DMS153 treated with DMSO at 0.1 percent for 48 hours (cell line): ENCODE results near the gene RANBP17.
"Not testable (repeated sequence)": the region's sequence is repeated elsewhere in the genome, so short reads cannot be mapped to it uniquely, and the experiment has no call there.

Source experiments
- DNase-seq: peaks from one replicate; lab custom pipeline; 2025; ENCODE audit not compliant: unreplicated experiment; lab: John Stamatoyannopoulos, UW

RANBP17 gene

DNA sequence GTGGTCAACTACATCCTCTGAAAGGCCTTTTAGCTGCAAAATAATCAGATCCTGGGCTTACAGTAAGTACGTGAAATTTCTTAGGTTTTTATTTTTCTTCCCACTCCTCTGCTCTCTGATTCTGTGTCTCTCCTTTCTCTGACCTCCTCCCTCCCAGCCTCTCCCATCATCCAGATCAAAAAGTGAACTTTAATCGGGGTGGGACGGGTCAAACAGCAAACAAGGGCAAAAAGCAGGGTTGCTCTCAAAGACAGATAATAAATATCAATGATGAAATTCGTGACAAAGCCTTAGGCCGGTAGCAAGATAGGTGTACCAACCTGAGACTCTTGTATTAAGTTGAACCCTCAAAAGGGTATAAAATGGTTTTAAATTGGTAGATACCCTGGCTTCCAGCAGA, 76.1 kb downstream of the RANBP17 start:
- no peak for DNase-seq

DNA sequence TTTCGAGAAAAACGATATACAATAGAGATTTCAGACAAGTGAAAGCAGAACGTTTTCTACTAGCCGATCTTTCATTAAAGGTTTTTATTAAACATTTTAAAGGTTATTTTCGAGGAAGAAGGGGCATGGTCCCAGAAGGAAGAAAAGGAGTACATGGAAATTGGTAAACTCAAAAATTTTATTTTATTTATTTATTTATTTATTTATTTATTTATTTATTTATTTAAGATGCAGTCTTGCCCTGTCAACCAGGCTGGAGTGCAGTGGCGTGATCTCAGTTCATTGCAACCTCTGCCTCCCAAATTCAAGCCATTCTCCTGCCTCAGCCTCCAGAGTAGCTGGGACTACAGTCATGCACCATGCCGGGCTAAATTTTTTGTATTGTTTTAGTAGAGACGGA, 77.4 kb downstream of the RANBP17 start:
- no peak for DNase-seq

DNA sequence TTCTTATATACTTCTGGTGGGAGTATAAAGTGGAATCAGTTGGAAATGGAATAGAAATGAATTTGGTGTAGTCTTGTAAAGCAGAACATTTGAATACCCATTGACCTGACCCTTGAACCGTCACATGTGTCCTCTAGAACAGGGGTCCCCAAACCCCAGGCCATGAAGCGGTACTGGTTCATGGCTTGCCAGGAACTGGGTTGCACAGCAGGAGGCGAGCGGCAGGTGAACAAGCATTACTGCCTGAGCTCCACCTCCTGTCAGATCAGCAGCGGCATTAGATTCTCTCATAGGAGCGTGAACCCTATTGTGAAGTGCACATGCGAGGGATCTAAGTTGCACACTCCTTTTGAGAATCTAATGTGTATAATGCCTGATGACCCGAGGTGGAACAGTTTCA, 80.0 kb downstream of the RANBP17 start:
- DNase-seq, result no peak

DNA sequence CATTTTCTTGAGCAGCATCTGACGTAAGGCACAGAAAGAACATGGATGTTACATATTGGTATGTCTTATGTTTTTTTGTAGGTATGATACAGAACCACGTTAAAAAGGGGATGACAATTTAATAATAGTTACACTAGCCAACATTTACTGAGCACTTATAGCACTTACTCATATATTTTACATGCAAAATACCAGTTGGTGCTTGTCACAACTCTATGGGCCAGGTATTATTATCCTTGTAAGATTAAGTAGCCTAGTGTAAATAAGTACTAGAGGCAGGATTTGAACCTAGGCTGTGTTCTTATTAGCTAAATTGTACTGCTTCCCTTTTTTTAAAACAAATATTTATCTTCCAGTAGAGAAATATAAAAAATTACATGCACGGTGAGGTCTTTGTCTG, 83.5 kb downstream of the RANBP17 start:
- DNase-seq, result no peak

DNA sequence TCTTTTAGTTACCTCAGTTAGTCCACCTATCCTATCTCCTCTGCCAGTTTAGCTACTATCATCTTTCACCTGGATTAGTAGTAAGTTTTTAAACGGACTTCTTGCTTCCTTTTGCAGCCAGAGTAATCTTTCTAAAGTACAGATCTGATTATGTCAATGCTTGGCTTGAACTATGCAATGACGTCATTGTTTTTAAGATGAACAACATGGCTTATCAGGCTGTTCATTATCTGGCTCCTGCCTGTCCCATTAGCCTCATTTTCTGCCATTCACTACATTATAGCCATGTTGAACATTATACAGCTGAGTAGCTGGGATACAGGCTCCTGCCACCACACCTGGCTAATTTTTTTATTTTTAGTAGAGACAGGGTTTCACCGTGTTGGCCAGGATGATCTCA, 98.7 kb downstream of the RANBP17 start:
- DNase-seq, result no peak

DNA sequence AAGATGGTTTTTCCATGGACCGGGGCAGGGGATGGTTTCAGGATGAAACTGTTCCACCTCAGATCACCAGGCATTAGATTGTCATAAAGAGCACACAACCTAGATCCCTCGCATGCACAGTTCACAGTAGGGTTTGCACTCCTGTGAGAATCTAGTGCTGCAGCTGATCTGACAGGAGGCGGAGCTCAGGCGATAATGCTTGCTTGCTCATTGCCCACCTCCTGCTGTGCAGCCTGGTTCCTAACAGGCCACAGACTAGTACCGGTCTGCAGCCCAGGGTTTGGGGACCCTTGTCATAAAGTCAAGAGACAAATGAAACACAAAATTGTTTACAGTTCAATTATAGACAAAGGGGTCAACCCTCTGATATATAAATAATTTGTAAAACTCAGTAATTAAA, 101.7 kb downstream of the RANBP17 start:
- DNase-seq, result no peak

DNA sequence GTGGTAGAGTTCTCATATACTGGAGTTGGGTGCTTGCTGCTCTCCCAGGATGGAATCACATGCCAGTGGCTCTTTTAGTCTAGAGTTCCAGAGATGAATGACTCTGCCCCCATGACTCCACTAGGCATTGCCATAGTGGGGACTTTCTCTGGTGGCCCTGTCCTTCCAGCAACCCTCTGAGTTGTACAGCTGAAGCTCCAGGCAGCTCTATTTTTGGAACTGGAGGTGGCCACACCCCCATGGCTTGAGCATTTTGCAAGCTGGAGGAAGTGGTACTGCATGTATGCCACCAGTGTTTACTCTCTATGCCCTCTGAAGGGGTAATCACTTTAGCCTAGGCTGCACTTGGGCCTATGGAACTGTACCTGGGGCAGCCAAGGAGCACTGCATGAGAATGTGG, 112.6 kb downstream of the RANBP17 start:
- no peak for DNase-seq

DNA sequence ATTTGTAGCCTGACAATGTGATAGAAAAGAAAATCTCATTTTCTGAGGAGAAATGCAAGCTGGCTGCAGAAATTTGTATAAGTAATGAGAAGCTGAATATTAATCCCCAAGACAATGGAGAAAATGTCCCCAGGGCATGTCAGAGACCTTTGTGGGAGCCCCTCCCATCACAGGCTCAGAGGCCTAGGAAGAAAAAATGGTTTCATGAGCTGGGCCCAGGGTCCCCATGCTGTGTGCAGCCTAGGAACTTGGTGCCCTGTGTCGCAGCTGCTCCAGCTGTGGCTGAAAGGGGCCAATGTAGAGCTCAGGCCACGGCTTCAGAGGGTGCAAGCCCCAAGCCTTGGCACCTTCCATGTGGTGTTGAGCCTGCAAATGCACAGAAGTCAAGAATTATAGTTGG, 118.4 kb downstream of the RANBP17 start:
- DNase-seq, result not testable (repeated sequence)

DNA sequence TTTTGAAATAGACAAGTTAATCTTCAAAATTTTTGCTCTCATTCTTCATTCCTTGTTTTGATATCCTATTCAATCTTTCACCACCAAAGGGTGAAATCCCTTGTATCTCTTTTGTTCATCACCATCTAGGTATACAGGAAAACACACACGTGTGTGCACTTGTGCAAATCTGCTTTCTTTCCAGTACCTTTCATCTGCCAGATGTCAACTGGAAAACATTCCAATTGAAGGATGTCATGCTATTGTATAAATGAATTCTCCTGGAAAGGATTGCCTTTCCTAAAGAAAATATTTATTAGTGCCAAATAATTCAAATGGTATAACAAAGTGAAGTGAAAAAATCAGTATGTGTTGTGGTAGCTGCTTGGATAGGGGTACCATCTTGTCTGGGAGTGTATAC, 123.7 kb downstream of the RANBP17 start:
- DNase-seq, result no peak

DNA sequence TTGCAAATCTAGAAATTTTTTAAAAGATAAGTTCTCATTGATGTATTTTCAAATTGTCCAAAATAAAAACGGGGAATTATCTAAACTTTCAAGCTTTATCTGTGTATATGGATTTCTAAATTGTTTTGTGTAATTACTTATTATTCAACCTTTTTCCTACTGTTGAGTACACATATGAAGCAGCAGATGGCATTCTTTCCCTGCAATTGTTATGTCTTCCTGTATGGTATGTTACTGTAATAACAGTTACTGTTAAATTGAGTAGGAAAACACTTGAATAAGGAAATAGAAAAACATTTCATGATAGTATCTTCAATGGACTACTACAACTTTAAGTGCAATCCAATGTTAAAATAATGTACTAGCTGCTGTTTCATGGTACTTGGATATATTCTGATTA, 124.8 kb downstream of the RANBP17 start:
- DNase-seq, result no peak

DNA sequence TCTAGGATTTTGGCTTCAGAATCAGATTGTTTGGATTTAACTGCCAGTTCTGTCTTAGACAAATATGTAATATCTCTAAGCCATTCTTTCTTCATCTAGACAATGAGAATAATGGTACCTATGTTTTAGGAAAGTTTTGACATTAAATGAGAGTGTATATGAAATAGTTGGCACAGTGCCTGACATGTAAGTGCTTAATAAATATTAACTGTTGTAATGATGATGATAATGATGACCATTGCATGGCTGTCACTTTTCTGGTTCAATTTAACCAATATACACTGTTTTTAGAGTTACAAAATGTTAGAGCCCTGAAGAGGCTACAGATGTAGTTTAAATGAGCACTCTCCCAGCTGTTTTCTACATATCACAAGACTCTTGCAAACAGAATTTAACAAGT, 131.7 kb downstream of the RANBP17 start:
- no peak for DNase-seq

DNA sequence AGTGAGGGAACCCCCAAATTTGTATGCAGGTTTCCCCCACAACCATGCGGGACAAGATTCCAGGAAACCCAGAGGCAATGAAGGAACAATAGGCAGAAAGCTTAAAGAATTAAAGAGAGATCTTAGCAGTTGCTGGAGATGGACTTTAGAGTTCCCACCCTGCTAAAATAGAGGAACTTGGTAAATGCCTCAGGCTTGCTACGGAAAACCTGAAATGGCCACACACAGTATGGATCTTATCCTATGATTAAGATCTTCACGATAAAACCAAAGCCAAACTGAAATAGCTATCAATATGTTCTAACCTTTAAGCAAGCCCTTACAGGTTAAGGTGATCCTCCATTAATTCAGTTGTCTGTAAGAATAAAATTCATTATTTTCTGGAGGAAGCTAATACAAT, 148.3 kb downstream of the RANBP17 start:
- DNase-seq, result no peak

DNA sequence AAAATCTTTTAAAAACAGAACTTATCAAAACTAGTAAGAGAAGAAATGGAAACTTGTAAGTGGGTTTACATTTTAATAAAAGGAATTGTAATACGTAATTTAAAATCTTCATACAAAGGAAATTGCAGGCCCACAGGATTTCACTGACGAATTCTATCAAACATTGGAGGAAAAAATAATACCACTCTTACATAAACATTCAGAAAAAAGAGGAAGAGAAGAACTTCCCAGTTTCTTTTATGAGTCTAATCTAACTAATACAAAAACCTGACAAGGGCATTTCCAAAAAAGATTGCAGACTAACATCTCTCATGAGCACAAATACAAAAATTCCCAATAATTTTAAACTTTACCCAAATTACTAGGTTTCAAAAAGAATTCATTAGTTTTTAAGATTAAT, 149.0 kb downstream of the RANBP17 start:
- no peak for DNase-seq

DNA sequence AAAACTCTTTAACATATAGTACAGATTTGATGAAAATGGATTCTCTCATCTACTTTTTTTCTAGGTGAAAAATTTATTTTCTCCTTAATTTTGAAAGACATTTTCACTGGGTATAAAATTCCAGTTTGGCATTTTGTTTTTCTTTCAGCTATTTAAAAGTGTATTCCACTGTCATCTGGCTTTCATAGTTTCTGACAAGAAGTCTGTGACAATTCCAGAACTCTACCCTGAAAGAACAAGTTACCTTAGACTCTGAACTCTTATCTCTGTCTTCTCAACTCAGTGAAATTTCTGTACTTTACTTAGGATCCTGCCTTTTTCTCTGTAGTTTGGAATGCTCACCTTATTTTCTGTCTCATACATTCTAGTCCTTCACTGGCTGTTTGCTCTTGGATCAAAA, 161.7 kb downstream of the RANBP17 start:
- DNase-seq, result no peak

DNA sequence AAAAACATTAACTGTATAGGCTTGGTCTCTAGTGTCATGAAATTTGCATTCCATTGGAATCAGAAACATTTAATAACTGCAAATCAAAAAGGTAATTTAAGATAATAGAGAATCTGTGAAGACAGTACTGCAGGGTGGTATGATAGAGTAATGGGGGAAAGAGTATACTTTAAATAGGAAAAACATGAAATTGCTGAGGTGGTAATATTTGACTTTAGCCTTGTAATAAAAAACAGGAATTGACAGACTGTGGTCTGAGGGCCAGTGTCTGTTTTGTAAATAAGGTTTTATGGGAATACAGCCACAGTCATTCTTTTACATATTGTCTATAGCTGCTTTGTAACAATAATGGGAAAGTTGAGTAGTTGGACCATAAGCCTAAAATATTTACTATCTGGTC, 162.3 kb downstream of the RANBP17 start:
- no peak for DNase-seq

DNA sequence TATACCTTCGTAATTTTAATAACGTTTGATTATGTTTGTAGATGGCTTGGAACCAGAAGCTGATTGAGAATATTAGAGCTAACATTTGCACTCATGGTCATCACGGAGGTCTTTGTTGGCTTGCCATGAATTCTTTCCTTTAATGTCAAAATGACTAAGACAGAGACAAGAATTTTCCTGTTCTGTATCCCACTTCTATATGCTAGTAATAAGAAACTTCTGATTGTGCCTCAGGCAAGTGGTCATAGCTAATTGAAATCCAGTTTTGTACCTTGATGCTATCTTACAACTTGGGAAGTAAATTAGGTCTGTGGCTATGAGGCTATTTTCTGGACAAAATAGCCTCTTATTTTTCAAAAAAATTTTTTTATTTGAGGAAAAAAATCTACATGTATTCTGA, 167.6 kb downstream of the RANBP17 start:
- DNase-seq, result no peak

DNA sequence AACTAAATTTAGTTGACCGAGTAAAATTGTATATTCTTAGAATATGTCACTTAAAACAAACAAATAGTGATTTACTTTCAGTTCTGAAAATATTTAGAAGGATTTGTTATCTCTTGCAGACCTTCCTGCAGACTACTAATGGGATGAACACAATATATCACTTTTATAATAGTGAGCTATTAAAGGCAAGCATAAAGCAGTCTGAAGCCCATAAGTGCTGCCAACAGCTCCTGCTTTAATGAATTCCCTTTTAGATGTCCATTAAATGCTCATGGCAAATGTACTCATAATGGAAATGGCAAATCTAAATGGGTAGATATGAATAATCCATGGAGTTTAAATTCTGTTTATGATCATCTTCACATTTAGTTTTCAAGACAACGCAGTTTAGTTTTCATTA, 170.2 kb downstream of the RANBP17 start:
- DNase-seq, result no peak

DNA sequence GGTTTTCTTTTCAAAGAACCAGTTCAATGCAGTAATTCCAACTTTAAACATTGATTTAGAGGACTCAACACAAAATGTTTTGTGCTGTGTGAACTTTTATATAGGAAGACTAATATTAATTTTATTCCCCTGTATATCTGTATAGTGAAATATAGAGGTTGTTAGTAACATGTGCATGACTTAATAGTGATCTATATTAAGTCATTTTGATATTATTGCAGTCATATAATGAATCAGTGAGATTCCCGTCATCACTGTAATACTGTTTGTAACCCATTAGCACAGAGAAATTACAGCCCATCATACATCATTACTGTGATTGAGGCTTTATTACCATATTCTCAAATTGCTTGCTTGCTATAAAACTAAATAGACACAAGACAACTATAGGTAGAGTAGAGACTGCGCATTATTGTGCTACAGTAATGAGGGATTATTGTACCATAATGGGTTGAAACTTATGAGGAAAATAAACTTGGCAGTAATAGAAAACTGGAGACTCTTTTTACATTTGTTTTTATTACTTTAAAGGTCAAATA, 170.7 kb downstream of the RANBP17 start:
- DNase-seq, result no peak

DNA sequence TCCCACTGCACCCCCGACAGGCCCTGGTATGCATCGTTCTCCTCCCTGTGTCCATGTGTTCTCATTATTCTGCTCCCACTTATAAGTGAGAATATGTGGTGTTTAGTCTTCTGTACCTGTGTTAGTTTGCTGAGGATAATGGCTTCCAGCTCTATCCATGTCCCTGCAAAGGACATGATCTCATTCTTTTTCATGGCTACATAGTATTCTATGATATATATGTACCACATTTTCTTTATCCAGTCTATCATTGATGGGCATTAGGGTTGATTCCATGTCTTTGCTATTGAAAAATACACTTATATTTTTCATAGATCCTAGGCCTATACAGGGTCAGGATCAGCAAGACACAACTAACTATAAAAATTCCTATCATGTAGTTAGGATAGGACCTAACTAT, 180.1 kb downstream of the RANBP17 start:
- not testable (repeated sequence) for DNase-seq

DNA sequence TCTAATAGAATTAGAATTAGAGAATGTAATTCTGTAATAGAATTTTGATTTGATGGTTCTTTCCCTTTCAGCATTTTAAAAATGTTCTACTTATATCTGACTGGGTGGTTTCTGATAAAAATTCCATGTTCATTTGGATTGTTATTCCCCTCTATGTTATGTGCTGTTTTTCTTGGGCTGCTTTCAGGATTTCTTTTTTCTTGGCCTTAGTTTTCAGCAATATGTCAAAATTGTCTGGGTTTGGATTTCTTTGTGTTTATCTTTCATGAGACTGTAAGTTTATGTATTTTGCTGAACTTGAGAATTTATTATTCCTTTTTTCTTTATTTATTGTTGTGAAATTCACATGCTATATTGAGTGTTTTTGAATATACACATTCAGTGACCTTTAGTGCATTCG, 189.1 kb downstream of the RANBP17 start:
- DNase-seq, result no peak

DNA sequence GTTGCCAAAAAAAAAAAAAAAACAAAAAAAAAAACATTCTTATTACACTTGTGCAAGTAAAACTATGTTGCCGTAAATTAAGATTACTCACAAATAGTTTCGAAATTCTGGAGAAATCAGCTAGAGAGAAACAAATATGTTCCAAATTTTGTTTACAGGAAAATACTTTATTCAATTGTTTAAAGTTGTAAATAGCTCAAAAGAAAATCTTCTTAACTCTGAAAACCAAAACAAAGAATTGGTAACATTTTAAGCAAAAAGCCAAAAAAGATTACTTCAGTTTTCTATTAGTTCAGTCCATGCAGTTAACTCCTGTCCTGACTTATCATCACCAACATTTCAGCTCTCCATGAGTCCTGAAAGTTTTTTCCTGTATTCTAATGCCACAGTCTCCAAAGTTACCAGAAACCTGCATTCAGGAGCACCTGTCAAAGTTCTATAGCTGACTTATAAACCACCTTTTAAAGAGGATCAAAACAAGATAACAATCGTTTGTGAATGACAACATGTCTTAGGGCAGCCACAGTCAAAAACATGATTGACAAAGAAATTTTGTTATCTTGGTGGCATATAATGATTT, 194.1 kb downstream of the RANBP17 start:
- DNase-seq, result no peak

DNA sequence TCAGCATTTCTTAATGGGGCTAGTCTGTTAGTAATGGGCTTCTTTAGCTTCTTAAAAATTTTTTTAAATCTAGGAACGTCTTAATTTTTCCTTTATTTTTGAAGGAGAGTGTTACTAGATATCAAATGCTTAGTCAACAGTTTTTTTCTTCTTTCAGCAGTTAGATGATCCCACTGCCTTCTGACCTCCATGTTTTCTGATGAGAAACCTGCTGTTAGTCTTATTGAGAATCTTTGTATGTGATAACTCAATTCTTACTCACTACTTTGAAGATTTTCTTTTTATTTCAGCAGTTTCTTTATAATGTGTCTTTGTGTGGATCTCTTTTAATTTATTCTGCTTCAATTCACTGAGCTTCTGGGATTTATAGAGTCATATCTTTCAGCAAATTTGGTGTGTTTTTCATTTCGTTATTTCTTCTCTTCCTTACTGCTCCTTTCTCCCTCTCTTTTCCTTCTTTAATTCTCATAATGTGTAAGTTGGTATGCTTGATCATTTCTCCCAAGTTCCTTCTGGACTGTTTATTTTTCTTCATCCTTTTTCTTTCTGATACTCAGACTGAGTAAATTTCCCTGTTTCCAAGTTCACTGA, 205.8 kb downstream of the RANBP17 start:
- no peak for DNase-seq

DNA sequence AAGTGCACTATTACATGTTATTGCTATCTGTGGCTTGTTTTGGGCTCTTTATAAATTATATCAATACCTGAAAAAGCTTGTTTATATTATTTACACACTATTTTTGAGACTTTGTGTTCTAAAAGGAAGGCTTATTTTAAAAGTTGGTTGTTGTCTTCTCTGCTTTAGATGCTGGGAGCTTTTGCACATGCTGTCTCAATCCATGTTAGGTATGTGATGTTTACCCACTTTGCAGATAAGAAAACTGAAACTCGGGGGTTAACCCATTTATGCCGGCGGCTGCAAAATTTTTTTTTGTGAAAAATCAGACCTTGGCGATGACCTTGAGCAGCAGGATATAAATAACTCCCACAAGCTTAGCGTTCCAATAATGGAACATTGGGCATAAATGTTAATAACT, 212.9 kb downstream of the RANBP17 start:
- no peak for DNase-seq
